SK-N-SH (cell line): ENCODE results near the gene MGST1. TPM values are rescaled to one million over a fixed set of nuclear protein-coding genes. Genes with fewer than 3 reads are reported as not detected.

Source experiments
- CTCF ChIA-PET: fragments of 300-600, 350-600 bp; formaldehyde crosslinking; extraction: SDS; loops from one replicate; lab custom pipeline; 2021; lab: Yijun Ruan, JAX
- POLR2A ChIA-PET: fragments of 350-600 bp; sonication (Branson Sonifier 250); formaldehyde crosslinking; extraction: SDS; loops from one replicate; lab custom pipeline; 2020; ENCODE audit warnings: antibody characterized with exemption, inconsistent platforms; lab: Yijun Ruan, JAX
- DNase-seq: peaks from one replicate; pipeline ENCODE4 v3.0.0; 2012
- H2AFZ ChIP-seq: fragments of 200-600 bp; sonication (generic); 2 replicates; pipeline ENCODE4 v1.8.1; 2016; ENCODE audit warnings: antibody characterized with exemption, mild to moderate bottlenecking, low read depth
- H3F3A ChIP-seq: fragments of 200-600 bp; sonication (generic); replicated peaks from 2 replicates; pipeline ENCODE3; 2016; ENCODE audit warnings: antibody characterized with exemption, mild to moderate bottlenecking; ENCODE audit not compliant: insufficient read depth
- H3K27ac ChIP-seq, 2 experiments: fragments of 200-500 bp in 1 of 2; fragments of 200-600 bp in 1 of 2; sonication (Bioruptor generic) in 1 of 2; sonication (generic), shearing (Covaris generic) in 1 of 2; 2 replicates each; pipeline versions ENCODE4 v1.5.1 to v1.6.1; 2014 to 2016; ENCODE audit warnings: low read depth in 2 of 2, inconsistent platforms in 1 of 2, low read length in 1 of 2, mild to moderate bottlenecking in 1 of 2, mixed read lengths in 1 of 2
- H3K27me3 ChIP-seq: fragments of 200-600 bp; sonication (generic), shearing (Covaris generic); 2 replicates; pipeline ENCODE4 v1.6.1; 2016; ENCODE audit warnings: mixed run types; ENCODE audit not compliant: insufficient read depth
- H3K36me3 ChIP-seq, 2 experiments: fragments of 200-500 bp in 1 of 2; fragments of 200-600 bp in 1 of 2; sonication (Bioruptor generic) in 1 of 2; sonication (generic) in 1 of 2; replicated peaks in 1 of 2; 2 replicates each; pipeline versions ENCODE3 to v1.5.1; 2014 to 2016; ENCODE audit warnings: low read length in 1 of 2, mild to moderate bottlenecking in 1 of 2; ENCODE audit not compliant: insufficient read depth in 2 of 2, control insufficient read depth in 1 of 2
- H3K4me1 ChIP-seq, 2 experiments: fragments of 200-500 bp in 1 of 2; fragments of 200-600 bp in 1 of 2; sonication (Bioruptor generic) in 1 of 2; sonication (generic), shearing (Covaris generic) in 1 of 2; 2 replicates each; pipeline versions ENCODE4 v1.5.1 to v1.6.1; 2014 to 2016; ENCODE audit warnings: low read depth in 1 of 2, low read length in 1 of 2, mixed run types in 1 of 2; ENCODE audit not compliant: insufficient read depth in 2 of 2, control insufficient read depth in 1 of 2
- H3K4me2 ChIP-seq: fragments of 200-600 bp; sonication (generic), shearing (Covaris generic); 2 replicates; pipeline ENCODE4 v1.6.1; 2017; ENCODE audit warnings: mixed run types
- H3K4me3 ChIP-seq, 2 experiments: fragments of 200-500 bp in 1 of 2; fragments of 200-600 bp in 1 of 2; sonication (Bioruptor generic) in 1 of 2; sonication (generic), shearing (Covaris generic) in 1 of 2; 2 replicates each; pipeline versions ENCODE4 v1.5.1 to v1.8.1; 2014 to 2016; ENCODE audit warnings: low read depth in 2 of 2, inconsistent platforms in 1 of 2, low read length in 1 of 2, mild to moderate bottlenecking in 1 of 2, mixed read lengths in 1 of 2, moderate library complexity in 1 of 2
- H3K79me2 ChIP-seq: fragments of 200-600 bp; sonication (generic); 2 replicates; pipeline ENCODE4 v1.8.1; 2017; ENCODE audit warnings: mild to moderate bottlenecking; ENCODE audit not compliant: insufficient read depth
- H3K9ac ChIP-seq: fragments of 200-600 bp; sonication (generic); 2 replicates; pipeline ENCODE4 v1.6.1; 2017; ENCODE audit warnings: mixed run types
- H3K9me2 ChIP-seq: fragments of 200-600 bp; sonication (generic); 2 replicates; pipeline ENCODE4 v1.6.1; 2017; ENCODE audit warnings: mixed run types
- H3K9me3 ChIP-seq: fragments of 200-600 bp; sonication (generic); 2 replicates; pipeline ENCODE4 v1.6.1; 2017; ENCODE audit warnings: mixed run types, mild to moderate bottlenecking, moderate library complexity
- H4K20me1 ChIP-seq: fragments of 200-600 bp; sonication (generic); 2 replicates; pipeline ENCODE4 v1.6.1; 2017; ENCODE audit warnings: mild to moderate bottlenecking, mixed run types; ENCODE audit not compliant: insufficient read depth
- CTCF ChIP-seq: fragments of 200-600 bp; sonication (generic); IDR thresholded peaks from 2 replicates; pipeline ENCODE4 v1.6.1; 2017; ENCODE audit warnings: antibody characterized with exemption, mild to moderate bottlenecking, moderate library complexity
- EZH2phosphoT487 ChIP-seq: fragments of 200-600 bp; sonication (generic); IDR thresholded peaks from 2 replicates; pipeline ENCODE4 v1.6.1; 2017; ENCODE audit warnings: low read depth, mixed run types, mild to moderate bottlenecking, antibody characterized with exemption, moderate library complexity, borderline replicate concordance
- FOXJ3 ChIP-seq: sonication (generic); formaldehyde crosslinking; IDR thresholded peaks from 2 replicates; pipeline ENCODE4 v1.5.1; 2020; ENCODE audit warnings: mild to moderate bottlenecking, missing genetic modification reagents
- FOXM1 ChIP-seq: IDR thresholded peaks from 2 replicates; pipeline ENCODE4 v1.4.0; 2012; ENCODE audit warnings: low read depth, mild to moderate bottlenecking
- GATA2 ChIP-seq: sonication (generic); formaldehyde crosslinking; IDR thresholded peaks from 2 replicates; pipeline ENCODE4 v1.5.0; 2020; ENCODE audit warnings: mild to moderate bottlenecking, missing genetic modification reagents
- IRF3 ChIP-seq: fragments of 150-350 bp; IDR thresholded peaks from 2 replicates; pipeline ENCODE4 v1.6.1; 2016; ENCODE audit warnings: mild to moderate bottlenecking, low read depth, low read length
- MEF2A ChIP-seq: IDR thresholded peaks from 2 replicates; pipeline ENCODE4 v1.4.0; 2012; ENCODE audit warnings: low read depth, borderline replicate concordance
- MXI1 ChIP-seq: IDR thresholded peaks from 2 replicates; pipeline ENCODE4 v1.6.1; 2012; ENCODE audit warnings: mild to moderate bottlenecking, low read depth, low read length, improper control_type of control experiment
- NRF1 ChIP-seq: IDR thresholded peaks from 2 replicates; pipeline ENCODE4 v1.6.1; 2012; ENCODE audit warnings: low read depth, mild to moderate bottlenecking, low read length
- POLR2AphosphoS5 ChIP-seq: IDR thresholded peaks from 2 replicates; pipeline ENCODE4 v1.6.1; 2012; ENCODE audit warnings: low read depth, low read length
- REST ChIP-seq: IDR thresholded peaks from 2 replicates; pipeline ENCODE4 v1.6.1; 2012; ENCODE audit warnings: mild to moderate bottlenecking, low read depth, low read length, moderate library complexity
- RXRA ChIP-seq: IDR thresholded peaks from 2 replicates; pipeline ENCODE4 v1.4.0; 2012; ENCODE audit warnings: low read depth, mild to moderate bottlenecking, borderline replicate concordance
- TAF1 ChIP-seq: IDR thresholded peaks from 2 replicates; pipeline ENCODE4 v1.6.1; 2012; ENCODE audit warnings: low read depth, mild to moderate bottlenecking, low read length, moderate library complexity, borderline replicate concordance
- USF1 ChIP-seq: IDR thresholded peaks from 2 replicates; pipeline ENCODE4 v1.4.0; 2012; ENCODE audit warnings: low read depth, borderline replicate concordance
- USF2 ChIP-seq: fragments of 150-350 bp; IDR thresholded peaks from 2 replicates; pipeline ENCODE4 v1.6.1; 2017; ENCODE audit warnings: antibody characterized with exemption, low read length, low read depth, borderline replicate concordance
- WGBS: methylation state at CpG from one replicate; pipeline ENCODE4 v1.1.6; 2017; ENCODE audit warnings: low lambda C conversion rate; 5-methylcytosine and 5-hydroxymethylcytosine counted together
- polyA plus RNA-seq, 3 experiments: library from polyadenylated mRNA; depleted of rRNA; stranded (reverse); fragments of >200 nt; gene quantifications; 2 replicates each; pipeline ENCODE4 v1.2.3, GENCODE V29; 2012

Gene MGST1
- polyA plus RNA-seq, 1 of the 3 experiments (the other 2 are of a cell fraction): 4.8 TPM

- 44% methylated on average over 2 of the region's 2 CpGs for WGBS
- no peak for TF ChIP-seq RXRA
- no peak for TF ChIP-seq USF1
- TF ChIP-seq USF2: no peak
- TF ChIP-seq, all 33 proteins: peak for 0
- no peak overlapping the region for H3K9ac ChIP-seq
- H3K79me2 ChIP-seq: no peaks in the 10 kb centered on the region
- H3K36me3 ChIP-seq: no peaks in the 10 kb centered on the region
- H3F3A ChIP-seq: no peaks in the 10 kb centered on the region
- no peaks in the 10 kb centered on the region for H4K20me1 ChIP-seq
- ChIA-PET POLR2A (no interaction called here), CTCF (interaction anchor here (0.6 kb wide), 1 partner anchor 1349 kb away, joined by 3 read pairs; no protein-coding TSS in a partner anchor)
- H3K27ac ChIP-seq: no peak overlapping the region
- DNase-seq: no peak
- H3K9me2 ChIP-seq: no peaks in the 10 kb centered on the region
- H2AFZ ChIP-seq: no peak overlapping the region
- H3K4me3 ChIP-seq: no peak overlapping the region
- H3K9me3 ChIP-seq: no peaks in the 10 kb centered on the region
- no peaks in the 10 kb centered on the region; a peak in 2 of 4 replicates for H3K4me1 ChIP-seq
- no peaks in the 10 kb centered on the region for H3K27me3 ChIP-seq
- H3K4me2 ChIP-seq: no peak overlapping the region
Measured at GRCh38 chr12:16387919-16388318, 40.5 kb downstream of the MGST1 start.

GRCh38 chr12:16389594-16389993, 42.1 kb downstream of the MGST1 start:
- Histone ChIP-seq H3K4me2 (no peak overlapping the region), H3K4me3 (no peak overlapping the region), H3F3A (no peaks in the 10 kb centered on the region), H3K27ac (no peak overlapping the region), H3K9me3 (no peaks in the 10 kb centered on the region), H3K9me2 (no peaks in the 10 kb centered on the region), H3K27me3 (no peaks in the 10 kb centered on the region), H2AFZ (no peak overlapping the region), H3K9ac (no peak overlapping the region), H3K36me3 (no peaks in the 10 kb centered on the region), H3K79me2 (no peaks in the 10 kb centered on the region), H3K4me1 (no peaks in the 10 kb centered on the region; a peak in 2 of 4 replicates), H4K20me1 (no peaks in the 10 kb centered on the region)
- no peak for DNase-seq
- no peak for TF ChIP-seq FOXM1
- TF ChIP-seq RXRA: no peak
- TF ChIP-seq CTCF: no peak
- TF ChIP-seq REST: no peak
- TF ChIP-seq USF2: no peak
- no peak for TF ChIP-seq USF1
- no peak for TF ChIP-seq POLR2AphosphoS5
- TF ChIP-seq IRF3: no peak
- TF ChIP-seq MXI1: no peak
- TF ChIP-seq FOXJ3 (CRISPR knock-in tag): no peak
- TF ChIP-seq MEF2A: no peak
- no peak for TF ChIP-seq NRF1
- no peak for TF ChIP-seq GATA2 (CRISPR knock-in tag)
- TF ChIP-seq TAF1: no peak
- no peak for TF ChIP-seq EZH2phosphoT487
- 44% methylated on average over 4 of the region's 4 CpGs for WGBS
- CTCF ChIA-PET: interaction anchor here (0.5 kb wide), 1 partner anchor 1252 kb away, joined by 3 read pairs; no protein-coding TSS in a partner anchor
- POLR2A ChIA-PET: no interaction called here
